DOHH2 (cell line): ENCODE data around the gene SPIRE2.

Experiments
- H3F3A ChIP-seq: fragments of 200-600 bp; sonication (generic), shearing (Covaris generic); 2 replicates; pipeline ENCODE4 v1.6.0; 2016; ENCODE audit warnings: antibody characterized with exemption, mild to moderate bottlenecking; ENCODE audit not compliant: control insufficient read depth, insufficient read depth
- H3K27ac ChIP-seq: fragments of 200-600 bp; sonication (generic); 2 replicates; pipeline ENCODE4 v1.5.1; 2014; ENCODE audit warnings: low read depth, mild to moderate bottlenecking, low read length, moderate library complexity
- H3K27me3 ChIP-seq: fragments of 200-600 bp; sonication (generic); 2 replicates; pipeline ENCODE4 v1.6.1; 2014; ENCODE audit warnings: mild to moderate bottlenecking, low read length, mixed read lengths; ENCODE audit not compliant: control insufficient read depth
- H3K36me3 ChIP-seq: fragments of 200-600 bp; sonication (generic); 2 replicates; pipeline ENCODE4 v1.6.1; 2014; ENCODE audit warnings: mild to moderate bottlenecking, low read length, moderate library complexity, mixed read lengths; ENCODE audit not compliant: control insufficient read depth
- H3K4me1 ChIP-seq: fragments of 200-600 bp; sonication (generic); 2 replicates; pipeline ENCODE4 v1.6.1; 2014; ENCODE audit warnings: mild to moderate bottlenecking, low read length, mixed read lengths; ENCODE audit not compliant: control insufficient read depth
- H3K4me2 ChIP-seq: fragments of 200-600 bp; sonication (generic); 2 replicates; pipeline ENCODE4 v1.6.0; 2014; ENCODE audit warnings: mild to moderate bottlenecking, low read length, moderate library complexity
- H3K4me3 ChIP-seq: fragments of 200-600 bp; sonication (generic); 2 replicates; pipeline ENCODE4 v1.5.1; 2014; ENCODE audit warnings: mild to moderate bottlenecking, low read length, mixed read lengths
- H3K79me2 ChIP-seq: fragments of 200-600 bp; sonication (generic); 2 replicates; pipeline ENCODE4 v1.6.1; 2014; ENCODE audit warnings: mild to moderate bottlenecking, low read length, mixed read lengths; ENCODE audit not compliant: control insufficient read depth
- H3K9me2 ChIP-seq: fragments of 200-600 bp; sonication (generic); replicated peaks from 2 replicates; pipeline ENCODE4 v1.6.1; 2014; ENCODE audit warnings: mild to moderate bottlenecking, low read length, mixed read lengths; ENCODE audit not compliant: control insufficient read depth
- H3K9me3 ChIP-seq: fragments of 200-600 bp; sonication (generic); 2 replicates; pipeline ENCODE4 v1.6.1; 2014; ENCODE audit warnings: antibody characterized with exemption, low read length, mixed read lengths; ENCODE audit not compliant: control insufficient read depth, insufficient read depth
- H4K20me1 ChIP-seq: fragments of 200-600 bp; sonication (generic); 2 replicates; pipeline ENCODE4 v1.6.0; 2014; ENCODE audit warnings: low read depth, mild to moderate bottlenecking, antibody characterized with exemption, low read length, moderate library complexity; ENCODE audit not compliant: control insufficient read depth, insufficient read depth
- EZH2phosphoT487 ChIP-seq: fragments of 200-600 bp; sonication (generic); IDR thresholded peaks from 2 replicates; pipeline ENCODE4 v1.6.1; 2017; ENCODE audit warnings: borderline replicate concordance, mild to moderate bottlenecking, antibody characterized with exemption, low read length, moderate library complexity, mixed read lengths
- TF ChIP-seq, protein P1 (sequence below): fragments of 200-600 bp; sonication (generic); IDR thresholded peaks from one replicate; pipeline ENCODE4 v1.5.1; 2014; ENCODE audit warnings: antibody characterized with exemption, mild to moderate bottlenecking, low read depth, low read length; ENCODE audit not compliant: poor library complexity, severe bottlenecking

The SPIRE2 gene

DNA sequence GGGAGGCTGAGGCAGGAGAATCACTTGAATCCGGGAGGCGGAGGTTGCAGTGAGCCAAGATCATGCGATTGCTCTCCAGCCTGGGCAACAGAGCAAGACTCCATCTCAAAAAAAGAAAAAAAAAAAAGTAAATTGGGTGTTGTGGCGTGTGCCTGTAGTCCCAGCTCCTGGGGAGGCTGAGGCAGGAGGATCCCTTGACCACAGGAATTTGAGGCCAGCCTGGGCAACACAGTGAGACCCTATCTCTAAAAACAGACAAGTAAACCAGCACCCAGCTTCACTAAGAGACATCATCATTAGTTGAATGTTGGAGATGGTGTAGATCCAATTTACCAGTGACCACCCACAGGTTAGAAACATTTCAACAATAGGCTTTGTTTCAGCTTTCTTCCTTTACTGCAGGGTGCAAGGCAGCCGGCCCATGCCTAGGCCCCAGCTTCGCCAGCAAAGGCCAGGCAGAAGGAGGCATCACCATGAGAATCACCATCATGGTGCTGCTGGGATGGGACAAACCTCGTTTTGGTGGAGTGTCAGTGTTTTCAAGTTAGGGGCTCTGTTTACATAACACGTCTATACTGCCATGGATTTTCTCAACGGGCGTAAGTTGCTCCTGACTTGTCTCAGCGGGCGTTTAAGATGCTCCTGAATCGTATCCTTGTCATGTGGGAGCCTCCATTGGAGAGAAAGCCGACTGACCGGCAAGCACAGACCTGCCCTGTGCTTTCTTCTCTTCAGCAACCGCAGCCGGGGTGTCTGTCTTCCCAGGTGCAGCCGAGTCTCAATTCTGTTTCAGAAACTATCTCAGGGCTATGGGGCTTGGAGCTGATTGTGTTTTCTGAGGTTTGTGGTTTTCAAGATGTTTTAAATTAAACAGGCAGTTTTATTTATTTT is 52.4 kb downstream of the SPIRE2 start:
- H3K27ac ChIP-seq = no peak overlapping the region

DNA sequence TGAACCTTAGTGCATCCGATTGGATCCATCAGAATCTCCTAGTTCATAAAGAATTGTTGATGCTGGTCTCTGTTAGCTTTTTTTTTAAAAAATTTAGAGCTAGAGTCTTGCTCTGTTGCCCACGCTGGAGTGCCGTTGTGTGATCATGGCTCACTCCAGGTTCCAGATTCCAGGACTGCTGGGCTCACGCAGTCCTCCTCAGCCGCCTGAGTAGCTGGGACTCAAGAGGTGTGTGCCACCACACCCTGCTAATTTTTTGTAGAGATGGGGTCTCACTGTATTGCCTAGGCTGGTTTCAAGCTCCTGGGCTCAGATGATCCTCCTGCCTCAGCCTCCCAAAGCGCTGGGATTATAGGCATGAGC is 53.1 kb downstream of the SPIRE2 start:
- Histone ChIP-seq H3K27ac (no peak overlapping the region), H3K9me3 (no peaks in the 10 kb centered on the region), H3K9me2 (no peaks in the 10 kb centered on the region), H3K4me2 (no peak overlapping the region), H3F3A (peaks cover 3% of the 10 kb centered on the region; the same call in 1 of the 2 replicates), H3K27me3 (no peaks in the 10 kb centered on the region), H3K4me1 (no peaks in the 10 kb centered on the region), H3K4me3 (no peak overlapping the region), H3K79me2 (peaks cover 72% of the 10 kb centered on the region), H4K20me1 (no peaks in the 10 kb centered on the region), H3K36me3 (peaks cover 73% of the 10 kb centered on the region)
- TF ChIP-seq, protein P1, sequence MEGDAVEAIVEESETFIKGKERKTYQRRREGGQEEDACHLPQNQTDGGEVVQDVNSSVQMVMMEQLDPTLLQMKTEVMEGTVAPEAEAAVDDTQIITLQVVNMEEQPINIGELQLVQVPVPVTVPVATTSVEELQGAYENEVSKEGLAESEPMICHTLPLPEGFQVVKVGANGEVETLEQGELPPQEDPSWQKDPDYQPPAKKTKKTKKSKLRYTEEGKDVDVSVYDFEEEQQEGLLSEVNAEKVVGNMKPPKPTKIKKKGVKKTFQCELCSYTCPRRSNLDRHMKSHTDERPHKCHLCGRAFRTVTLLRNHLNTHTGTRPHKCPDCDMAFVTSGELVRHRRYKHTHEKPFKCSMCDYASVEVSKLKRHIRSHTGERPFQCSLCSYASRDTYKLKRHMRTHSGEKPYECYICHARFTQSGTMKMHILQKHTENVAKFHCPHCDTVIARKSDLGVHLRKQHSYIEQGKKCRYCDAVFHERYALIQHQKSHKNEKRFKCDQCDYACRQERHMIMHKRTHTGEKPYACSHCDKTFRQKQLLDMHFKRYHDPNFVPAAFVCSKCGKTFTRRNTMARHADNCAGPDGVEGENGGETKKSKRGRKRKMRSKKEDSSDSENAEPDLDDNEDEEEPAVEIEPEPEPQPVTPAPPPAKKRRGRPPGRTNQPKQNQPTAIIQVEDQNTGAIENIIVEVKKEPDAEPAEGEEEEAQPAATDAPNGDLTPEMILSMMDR = no peak

More for the DNA sequence above, 52.4 kb downstream of the SPIRE2 start:
- no peak for TF ChIP-seq EZH2phosphoT487
- TF ChIP-seq, protein P1 = no peak
- Histone ChIP-seq H3K4me2 (no peak overlapping the region), H3K9me3 (no peaks in the 10 kb centered on the region), H4K20me1 (no peaks in the 10 kb centered on the region), H3K27me3 (no peaks in the 10 kb centered on the region), H3K36me3 (peaks cover 78% of the 10 kb centered on the region), H3K9me2 (no peaks in the 10 kb centered on the region), H3K4me3 (no peak overlapping the region), H3K4me1 (no peaks in the 10 kb centered on the region), H3F3A (peaks cover 3% of the 10 kb centered on the region; the same call in 1 of the 2 replicates), H3K79me2 (peaks cover 78% of the 10 kb centered on the region)

DNA sequence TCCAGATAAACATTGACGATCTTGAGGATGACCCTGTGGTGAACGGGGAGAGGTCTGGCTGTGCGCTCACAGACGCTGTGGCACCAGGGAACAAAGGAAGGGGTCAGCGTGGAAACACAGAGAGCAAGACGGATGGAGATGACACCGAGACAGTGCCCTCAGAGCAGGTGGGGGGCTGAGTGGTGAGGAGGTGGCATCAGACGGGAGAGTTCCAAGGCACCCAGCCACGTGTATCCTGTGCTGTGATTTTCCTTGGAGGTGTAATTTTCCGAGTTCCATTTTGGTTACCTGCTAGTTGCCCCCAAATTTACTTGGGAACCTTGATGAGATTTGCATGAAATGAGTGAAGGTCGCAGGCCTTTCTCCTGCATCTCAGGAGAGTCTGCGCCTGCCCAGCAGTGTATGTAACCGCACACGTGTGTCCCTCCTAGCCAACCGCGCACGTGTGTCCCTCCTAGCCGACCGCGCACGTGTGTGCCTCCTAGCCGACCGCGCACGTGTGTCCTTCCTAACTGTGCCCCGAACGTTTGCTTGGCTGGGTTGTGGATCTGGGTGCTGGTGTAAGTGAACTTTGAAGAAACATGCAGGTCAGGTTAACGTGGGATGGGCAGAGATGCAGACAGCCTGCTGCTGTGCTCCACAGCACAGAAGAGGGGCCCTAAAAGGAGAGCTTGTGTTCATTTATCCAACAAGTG is 55.2 kb downstream of the SPIRE2 start:
- Histone ChIP-seq H3F3A (no peaks in the 10 kb centered on the region), H3K4me2 (no peak overlapping the region), H3K27me3 (no peaks in the 10 kb centered on the region), H3K4me3 (no peak overlapping the region), H3K36me3 (peaks cover 74% of the 10 kb centered on the region), H4K20me1 (no peaks in the 10 kb centered on the region), H3K27ac (no peak overlapping the region), H3K4me1 (no peaks in the 10 kb centered on the region), H3K9me3 (no peaks in the 10 kb centered on the region), H3K9me2 (no peaks in the 10 kb centered on the region), H3K79me2 (peaks cover 51% of the 10 kb centered on the region)
- TF ChIP-seq, protein P1 = no peak
- no peak for TF ChIP-seq EZH2phosphoT487
